ENCODE measurements around the gene AAK1.

GRCh38 chr2:69416147-69416546 lies 227.4 kb downstream of the AAK1 start:
- TF ChIP-seq CTCF (conservative IDR thresholded peaks at IDR 0.05 in 1 of 2, IDR thresholded peaks at IDR 0.05 in 1 of 2; ENCODE audit: low read depth in 1 of 2, low read length in 2 of 2), result no peak
- TF ChIP-seq EZH2 (IDR thresholded peaks at IDR 0.05; ENCODE audit: low read length, missing control alignments), result no peak

Data from fibroblast of lung (primary cell).